Natural killer cell (primary cell): Measurements from ENCODE around the gene CHRNA5. TPM values are rescaled to one million over a fixed set of nuclear protein-coding genes. Genes with fewer than 3 reads are reported as not detected.
"Not testable (repeated sequence)": the region's sequence is repeated elsewhere in the genome, so short reads cannot be mapped to it uniquely, and the experiment has no call there.

Experiments
- ATAC-seq, 3 donors: fragments of 150-1000 bp in 2 of 3; fragments of 200-7000 bp in 1 of 3; cut with Tn5 transposase; 1 replicate in 1 of 3; 2 replicates in 2 of 3; pipeline ENCODE4 v1.10.0; 2021; ENCODE audit warnings: mild to moderate bottlenecking in 2 of 3, moderate library complexity in 2 of 3
- DNase-seq, 2 donors: peaks; one replicate each; pipeline versions ENCODE4 v3.0.0 to v3.0.0-alpha.2; 2013 to 2021; ENCODE audit warnings: mixed read lengths in 1 of 2
- H3K27ac ChIP-seq: one replicate; pipeline ENCODE4 v1.5.1; 2013; ENCODE audit warnings: mild to moderate bottlenecking, low read length
- H3K27me3 ChIP-seq: one replicate; pipeline ENCODE4 v1.6.1; 2013; ENCODE audit warnings: low read length; ENCODE audit not compliant: control insufficient read depth, insufficient read depth
- H3K36me3 ChIP-seq: one replicate; pipeline ENCODE4 v1.6.1; 2013; ENCODE audit warnings: low read length; ENCODE audit not compliant: control insufficient read depth, insufficient read depth
- H3K4me1 ChIP-seq: one replicate; pipeline ENCODE4 v1.6.1; 2013; ENCODE audit warnings: low read length; ENCODE audit not compliant: control insufficient read depth, insufficient read depth
- H3K4me3 ChIP-seq: one replicate; pipeline ENCODE4 v1.5.1; 2013; ENCODE audit warnings: low read length
- H3K9me3 ChIP-seq: one replicate; pipeline ENCODE4 v1.6.1; 2013; ENCODE audit warnings: low read length; ENCODE audit not compliant: control insufficient read depth, insufficient read depth
- H3K27ac Mint-ChIP-seq, 2 donors: one replicate each; pipeline ENCODE4 v1.8.0; 2022; ENCODE audit warnings: mild to moderate bottlenecking in 2 of 2, mixed read lengths in 2 of 2, moderate library complexity in 1 of 2
- H3K27me3 Mint-ChIP-seq, 2 donors: one replicate each; pipeline ENCODE4 v1.8.0; 2022; ENCODE audit warnings: low read depth in 2 of 2, mixed read lengths in 2 of 2
- H3K36me3 Mint-ChIP-seq: one replicate; pipeline ENCODE4 v1.8.0; 2022; ENCODE audit warnings: mixed read lengths
- H3K4me1 Mint-ChIP-seq, 2 donors: one replicate each; pipeline ENCODE4 v1.8.0; 2022; ENCODE audit warnings: mixed read lengths in 2 of 2
- H3K4me3 Mint-ChIP-seq: one replicate; pipeline ENCODE4 v1.8.0; 2022; ENCODE audit warnings: mild to moderate bottlenecking, moderate library complexity, mixed read lengths
- H3K9me3 Mint-ChIP-seq, 2 donors: one replicate each; pipeline ENCODE4 v1.8.0; 2022; ENCODE audit warnings: mixed read lengths in 2 of 2
- CTCF ChIP-seq: fragments of 200-600 bp; IDR thresholded peaks from one replicate; pipeline ENCODE4 v1.8.0; 2022; ENCODE audit warnings: antibody characterized with exemption
- WGBS: methylation state at CpG from one replicate; pipeline ENCODE4 v1.1.7; 2013; ENCODE audit warnings: missing lambda C conversion rate; ENCODE audit not compliant: insufficient coverage; 5-methylcytosine and 5-hydroxymethylcytosine counted together
- intact Hi-C: fragments of 100-400 bp; cut with micrococcal nuclease; formaldehyde crosslinking; loops from one replicate; pipeline ENCODE4 v1.14.2; 2022
- total RNA-seq, 4 donors: library from RNA; stranded (reverse); fragments of 120-200 nt in 1 of 4; gene quantifications; one replicate each; pipeline versions ENCODE4 v1.2.3 to v1.2.4, GENCODE V29; 2013 to 2022

The CHRNA5 gene
- total RNA-seq, 3 donors from 2014 or later (not counting 1 experiment from before 2014, with no cell fraction given) = 0.23 to 0.45 (median 0.42) TPM

DNA sequence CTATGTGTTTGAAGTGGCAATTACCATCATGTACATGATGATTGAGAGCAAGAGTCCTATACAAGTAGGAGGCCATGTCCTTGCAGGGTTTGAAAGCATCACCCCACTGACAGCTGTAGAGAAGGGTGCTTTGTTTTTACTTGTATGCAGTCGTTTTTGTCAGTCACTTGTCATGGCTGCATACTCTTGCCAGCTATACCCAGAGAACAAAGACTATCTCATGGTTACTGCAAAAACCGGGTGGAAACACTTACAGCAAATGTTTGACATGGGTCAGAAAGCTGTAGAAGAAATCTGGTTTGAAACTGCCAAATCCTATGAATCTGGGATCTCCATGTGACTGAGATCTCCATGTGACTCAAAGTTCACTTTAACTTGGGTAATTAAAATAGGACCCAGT, 32.0 kb upstream of the CHRNA5 start:
- H3K9me3 Mint-ChIP-seq = no peaks in the 10 kb centered on the region

GRCh38 chr15:78536134-78536533, 29.2 kb upstream of the CHRNA5 start:
- Histone ChIP-seq H3K27me3 (no peaks in the 10 kb centered on the region), H3K27ac (no peak overlapping the region), H3K9me3 (no peaks in the 10 kb centered on the region), H3K4me3 (no peak overlapping the region), H3K4me1 (peaks cover 11% of the 10 kb centered on the region), H3K36me3 (no peaks in the 10 kb centered on the region)
- H3K4me1 Mint-ChIP-seq = peaks cover 11 to 12% of the 10 kb centered on the region in 2 donors
- DNase-seq (no peak), ATAC-seq (no peak)
- WGBS = 100% methylated on average over 1 of the region's 1 CpG
- no peaks in the 10 kb centered on the region for H3K36me3 Mint-ChIP-seq
- intact Hi-C loops = no loop called here
- no peak overlapping the region for H3K27ac Mint-ChIP-seq
- no peaks in the 10 kb centered on the region for H3K9me3 Mint-ChIP-seq
- H3K4me3 Mint-ChIP-seq = no peak overlapping the region
- TF ChIP-seq CTCF = no peak
- no peaks in the 10 kb centered on the region for H3K27me3 Mint-ChIP-seq

More for the DNA sequence above, 32.0 kb upstream of the CHRNA5 start:
- no peak for DNase-seq
- Mint-ChIP-seq H3K4me1 (no peaks in the 10 kb centered on the region), H3K36me3 (no peaks in the 10 kb centered on the region), H3K4me3 (no peak overlapping the region), H3K27ac (no peak overlapping the region), H3K27me3 (no peaks in the 10 kb centered on the region)
- Histone ChIP-seq H3K27ac (no peak overlapping the region), H3K9me3 (no peaks in the 10 kb centered on the region), H3K4me3 (no peak overlapping the region), H3K27me3 (no peaks in the 10 kb centered on the region), H3K4me1 (no peaks in the 10 kb centered on the region), H3K36me3 (no peaks in the 10 kb centered on the region)
- intact Hi-C loops = no loop called here
- no peak for TF ChIP-seq CTCF
- WGBS = 62% methylated on average over 2 of the region's 2 CpGs
- ATAC-seq = no peak

DNA sequence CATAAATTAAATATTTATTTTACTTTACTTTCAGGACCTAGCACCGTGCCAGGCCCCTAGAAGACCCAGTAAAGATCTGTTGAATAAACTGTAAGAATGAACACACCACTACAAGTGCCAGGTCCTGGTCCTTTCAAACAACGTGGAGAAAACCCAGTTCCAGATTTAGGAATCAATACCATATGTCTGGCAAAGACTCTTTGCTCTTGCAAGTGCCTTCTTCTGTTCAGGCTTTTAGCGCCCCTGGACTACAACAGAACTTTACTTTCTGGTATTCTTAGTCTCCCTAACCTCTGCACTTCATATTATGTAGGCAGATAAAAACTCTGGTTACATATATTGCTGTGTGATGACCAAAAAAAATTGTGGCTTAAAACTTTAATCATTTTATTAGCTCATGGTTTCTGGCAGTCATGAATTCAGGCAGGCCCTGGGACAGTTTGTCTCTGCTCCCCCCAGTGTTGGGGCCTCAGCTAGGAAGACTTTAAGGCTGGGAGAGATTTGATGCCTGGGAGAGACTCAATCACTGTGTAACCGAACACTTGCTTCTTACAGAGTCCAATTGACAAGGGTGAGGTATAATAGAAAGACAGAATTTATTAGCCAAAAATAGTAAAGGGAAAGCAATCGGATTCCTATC, 27.9 kb upstream of the CHRNA5 start:
- Histone ChIP-seq H3K27me3 (no peaks in the 10 kb centered on the region), H3K27ac (no peak overlapping the region), H3K4me3 (no peak overlapping the region), H3K36me3 (peaks cover 2% of the 10 kb centered on the region), H3K4me1 (peaks cover 15% of the 10 kb centered on the region), H3K9me3 (no peaks in the 10 kb centered on the region)
- Mint-ChIP-seq H3K4me3 (peak overlapping the region; percentile 60), H3K9me3 (no peaks in the 10 kb centered on the region), H3K27ac (peak overlapping the region; percentile 3 to 89), H3K36me3 (peaks cover 4% of the 10 kb centered on the region), H3K27me3 (no peaks in the 10 kb centered on the region), H3K4me1 (peaks cover 24% of the 10 kb centered on the region in 2 donors)
- intact Hi-C loops = no loop called here
- WGBS = 92% methylated on average over 5 of the region's 5 CpGs
- DNase-seq (no peak), ATAC-seq (no peak)
- no peak for TF ChIP-seq CTCF

DNA sequence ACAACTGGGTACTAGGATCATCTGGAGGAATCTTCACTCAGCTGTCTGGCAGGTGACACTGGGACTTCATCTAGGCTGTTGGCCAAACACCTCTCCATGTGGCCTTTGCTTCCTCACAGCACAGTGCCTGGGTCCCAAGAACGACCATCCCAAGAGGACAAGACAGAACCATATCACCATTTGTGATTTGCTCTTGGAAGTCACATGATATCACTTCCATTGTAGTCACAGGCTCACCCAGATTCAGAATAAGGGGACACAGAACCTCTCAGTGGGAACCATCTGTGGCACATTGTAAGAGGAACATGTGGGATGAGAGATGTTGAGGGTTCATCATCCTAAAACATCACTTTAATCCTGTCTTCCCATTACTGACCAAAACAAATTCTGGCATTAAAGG, 27.0 kb upstream of the CHRNA5 start:
- H3K36me3 Mint-ChIP-seq = peaks cover 10% of the 10 kb centered on the region
- intact Hi-C loops = no loop called here
- 79% methylated on average over 1 of the region's 1 CpG for WGBS
- DNase-seq = no peak
- no peaks in the 10 kb centered on the region for H3K9me3 ChIP-seq
- peaks cover 10% of the 10 kb centered on the region for H3K36me3 ChIP-seq
- H3K4me3 ChIP-seq = no peak overlapping the region
- TF ChIP-seq CTCF = no peak
- no peaks in the 10 kb centered on the region for H3K27me3 Mint-ChIP-seq
- peak overlapping the region; percentile 89 to 92 for H3K27ac Mint-ChIP-seq
- peaks cover 32 to 33% of the 10 kb centered on the region in 2 donors for H3K4me1 Mint-ChIP-seq
- peak overlapping the region; percentile 1 for H3K4me3 Mint-ChIP-seq
- no peak overlapping the region for H3K27ac ChIP-seq
- no peak for ATAC-seq
- no peaks in the 10 kb centered on the region for H3K9me3 Mint-ChIP-seq
- H3K4me1 ChIP-seq = peaks cover 16% of the 10 kb centered on the region
- no peaks in the 10 kb centered on the region for H3K27me3 ChIP-seq

- H3K27me3 Mint-ChIP-seq, H3K9me3 Mint-ChIP-seq, H3K9me3 ChIP-seq, DNase-seq, H3K36me3 Mint-ChIP-seq, ATAC-seq, H3K27me3 ChIP-seq: not testable (repeated sequence)
- peak overlapping the region; percentile 89 to 92 for H3K27ac Mint-ChIP-seq
- WGBS = 82% methylated on average over 18 of the region's 18 CpGs
- intact Hi-C loops = loop anchor here (1.0 to 2.0 kb wide), 2 partner anchors 101 to 333 kb away; partner anchors contain the start of genes IREB2 and MORF4L1
- peaks cover 32 to 33% of the 10 kb centered on the region in 2 donors for H3K4me1 Mint-ChIP-seq
- H3K4me1 ChIP-seq = peaks cover 16% of the 10 kb centered on the region
- peak overlapping the region; percentile 96 for H3K27ac ChIP-seq
- peak overlapping the region; percentile 88 for H3K4me3 ChIP-seq
- peak overlapping the region; percentile 92 for H3K4me3 Mint-ChIP-seq
- H3K36me3 ChIP-seq = peaks cover 16% of the 10 kb centered on the region
Measured at GRCh38 chr15:78539464-78540140, 25.7 kb upstream of the CHRNA5 start.
